Ectodermal cell (in vitro differentiated cells): ENCODE results near the gene SRSF4.
"Not testable (repeated sequence)": the region's sequence is repeated elsewhere in the genome, so short reads cannot be mapped to it uniquely, and the experiment has no call there.

ENCODE experiments used
- H3K27ac ChIP-seq: 2 replicates; pipeline ENCODE4 v1.7.0; 2013; ENCODE audit warnings: mild to moderate bottlenecking, low read depth, low read length; ENCODE audit not compliant: insufficient read depth, poor library complexity, severe bottlenecking
- H3K27me3 ChIP-seq: 2 replicates; pipeline ENCODE4 v1.7.0; 2013; ENCODE audit warnings: mild to moderate bottlenecking, low read length; ENCODE audit not compliant: insufficient read depth, control insufficient read depth, poor library complexity, severe bottlenecking
- H3K36me3 ChIP-seq: one replicate; pipeline ENCODE4 v1.7.0; 2013; ENCODE audit warnings: low read length; ENCODE audit not compliant: control insufficient read depth, insufficient read depth
- H3K4me1 ChIP-seq: one replicate; pipeline ENCODE4 v1.7.0; 2013; ENCODE audit warnings: low read length; ENCODE audit not compliant: control insufficient read depth, insufficient read depth
- H3K4me3 ChIP-seq: 2 replicates; pipeline ENCODE4 v1.7.0; 2013; ENCODE audit warnings: low read depth, low read length, control low read depth; ENCODE audit not compliant: insufficient read depth
- H3K9me3 ChIP-seq: 2 replicates; pipeline ENCODE4 v1.7.0; 2013; ENCODE audit warnings: mild to moderate bottlenecking, low read length, moderate library complexity; ENCODE audit not compliant: control insufficient read depth
- WGBS, 2 experiments: methylation state at CpG; one replicate each; pipeline ENCODE4 v1.1.7; 2013; ENCODE audit warnings: missing lambda C conversion rate in 2 of 2; 5-methylcytosine and 5-hydroxymethylcytosine counted together

Gene SRSF4

DNA sequence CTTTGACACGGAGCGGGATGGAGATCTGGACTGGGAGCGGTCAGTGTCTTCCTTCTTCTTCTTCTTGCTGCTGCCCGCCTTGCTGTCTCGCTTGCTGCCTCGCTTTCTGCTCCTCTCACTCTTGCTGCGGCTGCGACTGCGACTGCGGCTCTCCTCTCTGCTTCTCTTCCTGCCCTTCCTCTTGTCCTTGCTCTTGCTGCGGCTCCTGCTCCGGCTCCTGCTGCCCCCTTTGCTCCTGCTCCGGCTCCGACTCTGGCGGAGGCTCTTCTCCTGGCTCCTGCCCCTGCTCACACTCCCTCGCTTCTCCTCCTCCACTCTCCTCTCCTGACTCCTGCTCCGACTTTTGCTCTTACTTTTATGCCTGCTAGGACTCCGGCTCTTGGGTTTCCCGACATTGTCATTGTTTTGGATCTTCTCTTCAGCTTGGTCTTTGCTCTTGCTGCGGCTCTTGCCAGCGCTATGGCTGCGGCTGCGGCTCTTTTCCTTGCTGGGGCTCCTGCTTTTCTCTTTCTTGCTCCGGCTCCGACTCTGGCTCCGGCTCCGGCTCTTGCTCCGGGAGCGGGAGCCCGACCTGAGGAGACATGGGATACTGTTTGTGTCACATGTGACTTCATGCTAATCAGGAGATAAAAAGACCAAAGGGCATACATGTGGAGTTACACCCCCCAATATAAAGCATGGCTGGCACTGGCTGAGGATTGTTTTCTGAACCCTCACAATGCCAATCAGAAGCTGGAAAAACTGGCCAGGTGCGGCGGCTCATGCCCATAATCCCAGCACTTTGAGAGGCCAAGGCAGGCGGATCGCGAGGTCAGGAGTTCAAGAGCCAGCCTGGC, 32.8 kb downstream of the SRSF4 start:
- Histone ChIP-seq H3K4me3 (no peak overlapping the region), H3K27me3 (no peaks in the 10 kb centered on the region), H3K36me3 (peaks cover 75% of the 10 kb centered on the region), H3K9me3 (no peaks in the 10 kb centered on the region), H3K27ac (no peak overlapping the region), H3K4me1 (no peaks in the 10 kb centered on the region)
- 95 to 96% methylated on average over 35 of the region's 35 CpGs for WGBS, 2 experiments

DNA sequence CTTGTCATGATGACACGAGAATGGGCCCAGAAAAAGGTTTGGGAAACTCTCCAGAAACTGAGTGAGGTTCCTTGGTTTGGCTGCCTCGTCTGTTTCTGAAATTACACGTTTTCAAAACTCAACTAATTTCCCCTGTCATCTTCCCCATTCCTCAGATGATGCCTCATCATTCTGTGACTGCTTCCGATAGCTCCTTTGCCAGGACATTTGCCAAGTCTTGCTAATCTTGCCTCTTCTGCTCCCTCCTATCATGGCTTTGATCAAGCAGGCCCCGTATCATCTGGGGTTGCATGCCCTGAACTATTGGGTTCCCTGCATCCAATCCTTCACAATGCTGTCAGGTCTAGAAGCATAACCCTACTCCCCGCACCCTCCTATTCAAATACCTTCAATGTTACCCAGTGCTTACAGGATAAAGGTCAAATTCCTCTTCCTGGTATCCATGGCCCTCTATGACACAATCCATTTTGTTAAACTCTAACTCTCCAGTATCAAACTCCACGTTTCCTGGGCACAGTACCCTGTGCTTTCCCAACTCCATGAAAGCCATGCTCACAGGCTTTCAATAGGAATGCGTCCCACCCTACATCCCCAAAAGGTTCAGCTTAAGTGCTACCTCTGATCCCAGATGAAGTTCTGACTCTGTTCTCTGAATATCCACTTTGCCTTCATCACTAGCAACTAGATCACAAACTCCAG, 35.8 kb downstream of the SRSF4 start:
- Histone ChIP-seq H3K36me3 (peaks cover 51% of the 10 kb centered on the region), H3K27ac (peak overlapping the region; percentile 16)
- 82% methylated on average over 8 of the region's 8 CpGs for WGBS, 2 experiments

DNA sequence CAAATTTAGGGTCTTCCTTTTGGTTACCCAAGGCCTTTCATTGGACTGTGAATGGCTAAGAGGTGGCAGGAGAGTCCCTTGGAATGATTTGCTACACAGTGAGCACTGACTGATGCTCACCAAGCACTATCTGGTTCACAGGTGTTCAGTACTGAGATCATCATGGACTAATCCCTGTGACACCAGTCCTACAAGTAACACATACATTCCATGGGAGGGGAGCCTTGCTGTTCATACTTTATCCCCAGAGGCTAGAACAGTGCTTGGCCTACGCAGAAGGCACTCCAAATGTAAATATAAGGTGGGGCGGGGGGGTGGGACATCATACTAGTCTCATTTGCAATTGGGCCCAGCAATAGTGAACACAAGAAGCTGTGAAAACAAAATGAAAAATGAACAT, 37.5 kb downstream of the SRSF4 start:
- H3K27ac ChIP-seq, result no peak overlapping the region
- H3K4me3 ChIP-seq, result no peak overlapping the region
- 93 to 96% methylated on average over 2 of the region's 2 CpGs for WGBS, 2 experiments
- H3K4me1 ChIP-seq, result no peaks in the 10 kb centered on the region
- H3K36me3 ChIP-seq, result peaks cover 37% of the 10 kb centered on the region
- no peaks in the 10 kb centered on the region for H3K27me3 ChIP-seq
- H3K9me3 ChIP-seq, result no peaks in the 10 kb centered on the region

More for the DNA sequence above, 35.8 kb downstream of the SRSF4 start:
- H3K4me1 ChIP-seq, result no peaks in the 10 kb centered on the region
- H3K4me3 ChIP-seq, result no peak overlapping the region
- H3K27me3 ChIP-seq, result no peaks in the 10 kb centered on the region
- no peaks in the 10 kb centered on the region for H3K9me3 ChIP-seq

DNA sequence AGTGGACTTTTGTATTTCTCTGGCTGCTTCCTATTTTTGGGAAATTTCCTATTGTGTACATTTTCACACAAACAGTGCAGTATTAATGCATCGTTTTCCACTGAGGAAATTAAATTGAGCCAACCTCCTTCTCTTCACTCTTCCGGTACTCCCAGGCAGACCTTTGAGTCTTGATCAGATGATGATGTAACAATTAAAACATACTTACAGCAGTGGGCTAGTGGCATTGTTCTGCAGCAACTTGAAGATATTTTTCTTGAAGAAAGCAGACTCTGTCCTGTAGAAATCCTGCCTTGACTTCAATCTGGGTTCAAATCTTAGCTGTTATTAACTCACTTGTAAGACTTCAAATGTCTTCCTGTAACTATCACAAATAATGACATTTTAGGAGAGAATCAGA, 39.0 kb downstream of the SRSF4 start:
- Histone ChIP-seq H3K4me3 (no peak overlapping the region), H3K27me3 (no peaks in the 10 kb centered on the region), H3K4me1 (no peaks in the 10 kb centered on the region), H3K9me3 (no peaks in the 10 kb centered on the region), H3K27ac (no peak overlapping the region), H3K36me3 (peaks cover 23% of the 10 kb centered on the region)
- 100% methylated on average over 2 of the region's 2 CpGs for WGBS, 2 experiments

DNA sequence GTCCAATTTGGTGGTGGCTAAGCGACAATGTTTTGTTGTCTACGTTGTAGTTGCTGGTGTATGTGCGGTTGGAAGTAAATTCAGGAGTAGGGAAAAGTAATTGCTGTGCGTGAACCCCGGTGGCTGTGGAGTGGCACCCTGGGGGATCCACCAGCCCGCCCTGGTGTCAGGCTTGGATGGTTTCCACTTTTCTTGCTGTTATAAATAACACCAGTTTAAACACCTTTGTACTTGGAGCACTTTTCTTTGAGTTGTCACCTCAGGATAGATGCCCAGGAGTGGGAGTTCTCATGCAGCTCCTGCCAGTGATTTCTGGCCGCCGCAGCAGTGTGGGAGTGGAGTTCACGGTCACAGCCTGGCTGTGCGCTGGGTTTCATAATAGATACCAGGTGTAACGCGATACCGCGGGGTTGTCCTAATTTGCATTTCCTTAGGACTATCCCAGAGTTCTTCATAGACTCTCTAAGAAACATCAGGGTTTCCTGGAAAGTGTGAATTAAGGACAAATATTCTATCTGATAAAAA, 45.2 kb downstream of the SRSF4 start:
- Histone ChIP-seq H3K27me3 (no peaks in the 10 kb centered on the region), H3K4me3 (no peak overlapping the region), H3K4me1 (no peaks in the 10 kb centered on the region), H3K36me3 (no peaks in the 10 kb centered on the region), H3K27ac (no peak overlapping the region), H3K9me3 (no peaks in the 10 kb centered on the region)
- WGBS, 2 experiments, result 76 to 81% methylated on average over 14 of the region's 14 CpGs

DNA sequence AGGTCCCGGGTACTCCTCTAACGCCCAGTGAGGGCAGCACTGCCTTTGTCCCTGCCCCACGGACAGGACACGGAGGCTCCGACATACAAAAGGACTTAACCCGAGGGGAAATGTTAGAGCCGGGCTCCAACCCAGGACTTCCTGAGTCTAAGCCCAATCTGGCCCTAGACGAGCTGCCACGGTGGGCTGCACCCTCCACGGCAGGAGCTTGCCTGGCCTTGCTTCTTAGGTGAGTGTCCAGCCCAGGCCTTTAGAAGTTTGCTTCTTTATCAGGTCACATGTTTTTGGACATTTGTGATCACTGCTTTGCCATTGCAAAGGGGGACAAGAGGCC, 47.0 kb downstream of the SRSF4 start:
- H3K27me3 ChIP-seq, result no peaks in the 10 kb centered on the region
- no peaks in the 10 kb centered on the region for H3K9me3 ChIP-seq
- no peaks in the 10 kb centered on the region for H3K4me1 ChIP-seq
- no peak overlapping the region for H3K27ac ChIP-seq
- no peak overlapping the region for H3K4me3 ChIP-seq
- 81 to 83% methylated on average over 10 of the region's 10 CpGs for WGBS, 2 experiments
- H3K36me3 ChIP-seq, result no peaks in the 10 kb centered on the region

DNA sequence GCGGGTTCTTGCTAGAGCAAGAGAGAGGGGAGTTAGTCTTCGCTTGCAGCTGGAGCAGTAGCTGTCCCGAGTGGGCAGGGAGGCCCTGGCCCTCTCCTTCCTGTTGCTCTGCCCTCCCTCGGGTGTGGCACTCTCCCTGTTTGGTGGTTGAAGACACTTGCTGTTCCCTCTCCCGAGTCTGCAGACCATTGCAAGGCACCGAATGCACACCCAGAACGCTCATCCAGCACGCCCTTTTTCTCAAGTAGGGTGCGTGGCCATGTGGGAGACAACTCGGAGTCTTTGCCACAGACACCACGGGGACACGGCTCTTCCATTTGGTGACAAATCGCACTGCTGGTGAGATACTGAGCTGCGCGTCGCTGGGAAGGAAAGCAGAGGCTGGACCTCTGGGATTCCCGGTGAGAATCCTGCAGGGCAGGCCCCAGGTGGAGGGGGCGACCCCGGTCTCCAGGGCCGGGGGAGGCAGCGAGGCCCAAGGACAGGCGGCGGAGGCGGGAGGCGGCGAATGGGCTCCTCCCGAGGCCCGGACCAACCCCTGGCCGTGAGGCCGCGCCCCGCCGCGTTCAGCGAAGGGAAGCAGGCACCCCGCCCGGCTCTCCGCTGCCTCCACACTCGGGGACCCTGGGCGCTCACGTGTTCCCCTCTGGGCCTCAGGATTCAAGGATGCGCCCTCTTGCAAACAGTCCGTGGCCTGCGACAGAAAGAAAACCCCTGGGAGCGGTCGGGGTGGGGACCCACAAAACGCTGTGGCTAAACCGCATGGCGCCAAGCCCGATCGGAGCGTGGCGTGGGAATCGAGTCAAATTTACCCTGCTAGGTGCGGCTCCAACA, 47.6 kb downstream of the SRSF4 start:
- H3K36me3 ChIP-seq, result no peaks in the 10 kb centered on the region
- H3K27ac ChIP-seq, result no peak overlapping the region
- H3K9me3 ChIP-seq, result no peaks in the 10 kb centered on the region
- H3K27me3 ChIP-seq, result no peaks in the 10 kb centered on the region
- no peaks in the 10 kb centered on the region for H3K4me1 ChIP-seq
- no peak overlapping the region for H3K4me3 ChIP-seq
- 91% methylated on average over 55 of the region's 55 CpGs for WGBS, 2 experiments

DNA sequence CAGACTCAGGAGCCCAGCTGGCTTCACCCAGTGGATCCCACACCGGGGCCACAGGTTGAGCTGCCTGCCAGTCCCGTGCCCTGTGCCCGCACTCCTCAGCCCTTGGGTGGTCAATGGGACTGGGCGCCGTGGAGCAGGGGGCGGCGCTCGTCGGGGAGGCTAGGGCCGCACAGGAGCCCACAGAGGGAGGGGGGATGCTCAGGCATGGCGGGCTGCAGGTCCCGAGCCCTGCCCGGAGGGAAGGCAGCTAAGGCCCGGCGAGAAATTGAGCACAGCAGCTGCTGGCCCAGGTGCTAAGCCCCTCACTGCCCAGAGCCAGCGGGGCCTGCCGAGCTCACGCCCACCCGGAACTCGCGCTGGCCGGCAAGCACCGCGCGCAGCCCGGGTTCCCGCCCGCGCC, 50.6 kb downstream of the SRSF4 start:
- not testable (repeated sequence) for H3K4me1 ChIP-seq, H3K27me3 ChIP-seq, H3K27ac ChIP-seq, H3K9me3 ChIP-seq, H3K4me3 ChIP-seq, H3K36me3 ChIP-seq
- 95 to 96% methylated on average over 29 of the region's 29 CpGs for WGBS, 2 experiments

DNA sequence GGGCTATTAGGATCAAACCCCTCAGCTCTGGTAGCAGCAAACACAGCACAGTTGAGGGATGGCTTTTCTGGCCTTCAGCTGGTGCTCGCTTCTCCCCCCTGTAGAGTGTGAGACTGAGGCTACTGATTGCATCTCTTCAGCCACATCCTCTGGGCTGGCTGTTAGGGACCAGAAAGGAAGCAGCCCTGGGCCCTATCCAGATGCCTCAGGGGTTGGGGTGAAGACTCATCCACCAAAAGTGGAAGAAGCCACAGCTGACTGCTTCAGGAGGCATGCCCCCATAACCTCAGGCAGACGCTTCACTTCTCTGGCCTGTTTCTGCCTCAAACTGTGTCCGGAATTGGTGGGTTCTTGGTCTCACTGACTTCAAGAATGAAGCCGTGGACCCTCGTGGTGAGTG, 51.8 kb downstream of the SRSF4 start:
- no peaks in the 10 kb centered on the region for H3K9me3 ChIP-seq
- no peak overlapping the region for H3K27ac ChIP-seq
- WGBS, 2 experiments, result 85% methylated on average over 5 of the region's 5 CpGs
- H3K4me3 ChIP-seq, result no peak overlapping the region
- H3K27me3 ChIP-seq, result peaks cover 13% of the 10 kb centered on the region
- H3K4me1 ChIP-seq, result no peaks in the 10 kb centered on the region
- no peaks in the 10 kb centered on the region for H3K36me3 ChIP-seq

DNA sequence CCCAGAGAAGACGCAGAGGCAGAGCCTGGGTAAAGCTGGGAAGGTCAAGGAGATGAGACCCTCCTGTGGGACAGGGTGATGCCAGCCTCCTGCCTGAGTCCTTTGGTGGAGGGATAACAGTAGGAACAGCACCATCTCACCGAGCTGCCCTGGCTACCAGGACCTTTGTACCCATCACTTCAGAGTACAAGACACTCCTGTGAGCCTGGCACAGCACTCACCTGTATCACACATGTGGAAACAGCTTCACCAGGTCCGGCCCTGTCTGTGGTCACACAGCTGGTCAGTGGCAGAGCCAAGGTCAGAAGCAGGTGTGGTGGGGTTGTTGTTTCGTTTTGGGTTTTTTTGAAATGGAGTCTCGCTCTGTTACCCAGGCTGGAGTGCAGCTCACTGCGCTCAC, 53.0 kb downstream of the SRSF4 start:
- Histone ChIP-seq H3K36me3 (no peaks in the 10 kb centered on the region), H3K9me3 (no peaks in the 10 kb centered on the region), H3K4me3 (no peak overlapping the region), H3K27ac (no peak overlapping the region), H3K4me1 (no peaks in the 10 kb centered on the region), H3K27me3 (peaks cover 25% of the 10 kb centered on the region)
- WGBS, 2 experiments, result 92% methylated on average over 6 of the region's 6 CpGs
